GM18519 (cell line): ENCODE measurements around the gene NPIPA7.
"Not testable (repeated sequence)": the region's sequence is repeated elsewhere in the genome, so short reads cannot be mapped to it uniquely, and the experiment has no call there.

Source experiments
- ATAC-seq: cut with Tn5 transposase; IDR thresholded peaks from one replicate; pipeline ENCODE4 v1.9.1; 2021; ENCODE audit warnings: mild to moderate bottlenecking, moderate library complexity; ENCODE audit not compliant: unreplicated experiment, low FRiP score

Gene NPIPA7

DNA sequence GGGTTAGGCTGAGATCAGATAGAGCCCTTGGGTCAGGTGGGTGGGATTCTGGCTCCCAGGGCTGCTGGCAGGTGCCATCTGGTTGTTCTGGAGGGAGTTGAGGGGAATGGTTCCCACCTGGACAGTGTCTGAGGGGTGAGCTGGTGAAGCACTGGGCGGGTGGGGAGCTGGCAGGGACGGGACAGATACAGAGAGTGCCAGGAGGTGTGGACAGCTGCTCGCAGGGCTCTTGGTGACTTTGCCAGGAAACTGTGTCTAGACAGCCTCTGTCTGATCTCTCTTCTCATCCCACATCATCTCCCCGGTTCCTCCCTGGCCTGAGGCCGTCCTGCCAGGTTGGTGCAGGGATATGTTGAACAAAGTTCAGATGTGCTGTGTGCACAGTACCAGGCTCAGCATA is 38.1 kb downstream of the NPIPA7 start:
- ATAC-seq: not testable (repeated sequence)

- ATAC-seq: not testable (repeated sequence)
These were observed 39.1 kb downstream of the NPIPA7 start for GRCh38 chr16:16417914-16418544.

DNA sequence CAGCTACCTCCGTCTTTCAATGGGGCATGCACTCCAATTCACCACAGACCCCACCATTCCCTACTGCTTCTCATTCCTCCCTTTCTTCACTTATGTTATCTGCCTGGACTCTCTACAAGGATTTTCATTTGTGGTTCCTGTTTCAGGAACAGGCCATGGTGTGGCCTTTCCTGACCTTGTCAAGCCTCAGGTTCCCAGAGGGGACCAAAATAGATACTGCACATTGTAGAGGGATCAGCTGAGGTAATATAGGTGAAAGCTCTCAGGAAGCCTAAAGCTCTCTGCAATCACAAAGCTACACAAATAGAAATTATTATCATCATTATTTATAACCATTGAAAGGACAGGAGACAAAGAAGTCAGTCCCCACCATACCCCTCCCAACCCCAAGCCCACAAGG is 41.6 kb downstream of the NPIPA7 start:
- not testable (repeated sequence) for ATAC-seq

DNA sequence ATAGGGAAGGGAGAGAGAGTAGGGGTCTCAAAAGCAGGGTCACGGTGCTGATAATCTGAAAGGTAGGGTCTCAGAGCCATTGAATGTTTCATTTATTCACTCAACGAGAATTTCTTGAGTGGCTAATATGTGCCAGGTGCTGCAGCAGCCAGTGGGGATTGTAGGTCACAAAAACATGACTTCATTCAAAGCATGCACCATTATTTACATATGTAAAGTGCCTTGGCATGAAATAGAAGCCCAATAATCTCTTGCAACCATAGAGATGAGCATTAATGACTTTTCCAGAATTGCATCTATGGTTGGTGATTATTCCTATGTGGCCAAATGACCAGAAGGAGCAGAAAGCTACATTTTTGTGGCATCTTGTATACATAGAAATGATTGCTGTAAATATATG is 46.2 kb downstream of the NPIPA7 start:
- not testable (repeated sequence) for ATAC-seq

DNA sequence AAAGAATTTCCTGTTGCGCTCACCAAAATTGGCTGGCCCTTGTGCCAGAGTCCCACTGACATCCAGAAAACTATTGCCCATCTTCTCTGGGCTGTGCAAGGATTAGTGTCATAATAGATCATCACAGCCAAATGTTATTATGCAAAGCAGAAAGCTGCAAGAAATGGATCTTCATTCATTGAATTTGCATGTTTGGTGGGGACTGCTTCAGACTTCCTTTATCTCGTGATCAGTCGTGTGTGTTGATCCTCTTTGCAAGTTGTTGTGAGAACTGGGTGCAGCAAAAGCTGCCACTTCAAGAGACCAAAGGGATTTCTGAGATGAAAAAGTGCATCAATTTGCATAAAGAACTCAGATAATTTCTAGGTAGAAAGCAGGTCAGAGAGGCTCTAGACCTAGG is 52.2 kb downstream of the NPIPA7 start:
- ATAC-seq: not testable (repeated sequence)

DNA sequence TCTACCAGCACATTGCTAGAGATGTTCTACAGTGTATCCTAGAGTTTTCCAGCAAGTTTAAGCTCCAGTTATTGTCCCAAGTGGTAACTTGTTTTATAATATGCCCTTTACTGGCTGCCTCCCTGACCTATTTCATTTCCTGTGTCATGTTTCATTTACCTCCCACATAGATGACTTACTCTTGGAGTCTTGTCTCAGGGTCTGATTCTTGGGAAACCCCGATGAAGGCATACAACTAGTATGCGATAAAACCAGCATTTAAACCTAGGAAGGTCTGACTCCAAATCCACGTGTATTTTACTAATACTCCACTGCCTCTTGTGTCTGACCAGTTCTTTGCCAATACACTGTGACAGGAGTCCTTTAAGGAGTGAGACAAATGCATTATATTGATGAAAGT is 55.8 kb downstream of the NPIPA7 start:
- ATAC-seq: not testable (repeated sequence)

- not testable (repeated sequence) for ATAC-seq
These were observed 62.5 kb downstream of the NPIPA7 start for GRCh38 chr16:16441401-16441800.
